COLO829 (cell line): Measurements from ENCODE around the gene CCDC92.
"Not testable (repeated sequence)": the region's sequence is repeated elsewhere in the genome, so short reads cannot be mapped to it uniquely, and the experiment has no call there.

ENCODE experiments used
- DNase-seq: peaks from one replicate; pipeline ENCODE4 v3.0.0; 2012; ENCODE audit warnings: low spot score

The CCDC92 gene

DNA sequence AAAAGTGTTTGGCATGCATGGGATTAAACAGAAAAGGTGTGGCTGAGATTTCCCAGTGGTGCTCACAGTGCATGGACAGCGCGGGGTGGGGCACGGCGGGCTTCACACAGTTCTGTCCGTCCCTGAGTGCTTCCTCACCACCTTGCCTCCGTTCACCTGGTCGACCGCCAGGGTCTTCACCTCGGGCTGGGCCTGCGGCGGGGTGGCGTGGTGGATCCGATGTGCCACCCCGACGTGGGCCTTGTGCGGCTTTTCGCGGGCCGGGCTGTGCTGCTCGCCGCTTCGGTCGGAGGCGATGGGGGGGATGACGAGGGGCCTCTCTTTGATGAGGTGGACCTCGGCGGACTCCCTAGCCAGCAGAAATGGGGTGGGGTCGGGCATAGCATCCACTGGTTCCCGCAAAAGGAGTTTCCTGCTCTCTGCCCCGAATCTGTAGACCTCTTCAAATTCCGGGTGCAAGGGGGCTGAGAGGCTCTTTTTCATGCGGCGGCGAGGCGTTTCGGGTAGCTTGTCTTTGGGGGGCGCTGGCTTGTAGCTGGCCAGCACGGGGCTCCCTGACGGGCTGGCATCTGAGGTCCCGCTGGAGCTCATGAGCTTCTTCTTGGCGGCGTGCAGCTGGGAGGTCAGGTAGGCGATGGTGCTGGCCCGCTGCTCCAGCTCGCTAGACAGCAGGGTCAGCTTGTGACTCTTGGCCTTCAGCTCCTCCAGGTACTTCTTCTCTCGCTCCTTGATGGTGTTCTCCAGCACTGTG lies 35.5 kb downstream of the CCDC92 start:
- DNase-seq, result no peak

DNA sequence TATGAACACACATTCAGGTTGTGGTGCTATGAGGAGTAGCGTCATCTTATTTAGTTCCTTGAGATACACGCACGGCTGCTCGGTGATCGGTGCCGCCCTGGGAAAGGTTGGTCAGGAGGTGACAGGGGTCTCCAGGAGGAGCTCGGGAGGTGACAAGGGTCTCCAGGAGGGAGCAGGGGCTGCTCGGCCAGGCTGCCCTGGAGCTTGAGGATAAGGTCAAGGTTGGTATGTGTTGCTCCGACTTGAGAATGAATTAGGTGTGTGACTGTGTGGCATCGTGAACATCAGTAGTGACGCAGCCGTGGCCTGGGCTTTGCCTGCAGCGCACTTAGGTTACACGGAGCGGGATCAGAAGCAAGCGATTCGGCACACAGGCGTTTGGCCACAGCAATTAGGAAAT lies 36.2 kb downstream of the CCDC92 start:
- DNase-seq, result no peak

DNA sequence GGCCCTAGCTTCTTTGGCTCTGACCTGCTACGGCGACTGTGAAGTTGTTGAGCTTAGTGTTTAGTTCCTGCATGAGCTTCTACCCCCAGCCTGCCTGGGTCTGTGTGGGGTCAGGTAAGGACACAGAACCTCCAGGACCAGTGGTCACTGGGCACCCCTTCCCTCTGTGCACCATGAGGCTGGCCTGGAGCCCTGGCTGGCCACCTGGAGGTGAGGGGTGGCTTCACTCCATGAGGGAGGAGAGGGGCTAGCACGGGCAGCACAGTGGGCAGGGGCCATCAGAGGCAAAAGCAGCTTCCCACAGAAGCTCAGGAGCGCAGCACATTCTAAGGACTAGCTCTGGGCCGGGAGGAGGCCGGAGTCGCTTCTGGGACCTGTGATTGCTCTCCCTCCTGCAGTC lies 36.7 kb downstream of the CCDC92 start:
- no peak for DNase-seq

DNA sequence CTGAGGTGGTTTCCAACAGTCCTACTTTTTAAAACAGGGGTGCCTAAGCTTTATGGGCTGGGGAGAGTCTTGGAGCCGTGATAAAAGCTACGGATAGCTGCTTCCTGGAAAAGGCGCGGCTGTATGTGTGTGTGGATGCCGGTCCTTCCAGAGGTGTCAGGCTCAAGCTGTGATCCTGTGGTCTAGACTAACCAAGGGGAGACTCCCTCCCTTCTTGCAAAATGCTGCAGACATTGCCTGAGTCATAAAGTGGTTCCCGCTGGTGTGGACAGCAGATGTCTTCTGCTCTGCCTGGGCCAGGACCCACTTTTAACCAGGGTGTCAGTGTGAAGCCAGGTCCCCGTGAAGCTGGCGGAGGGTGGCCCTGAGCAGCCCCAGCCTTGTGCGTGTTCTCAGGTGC lies 37.8 kb downstream of the CCDC92 start:
- no peak for DNase-seq

DNA sequence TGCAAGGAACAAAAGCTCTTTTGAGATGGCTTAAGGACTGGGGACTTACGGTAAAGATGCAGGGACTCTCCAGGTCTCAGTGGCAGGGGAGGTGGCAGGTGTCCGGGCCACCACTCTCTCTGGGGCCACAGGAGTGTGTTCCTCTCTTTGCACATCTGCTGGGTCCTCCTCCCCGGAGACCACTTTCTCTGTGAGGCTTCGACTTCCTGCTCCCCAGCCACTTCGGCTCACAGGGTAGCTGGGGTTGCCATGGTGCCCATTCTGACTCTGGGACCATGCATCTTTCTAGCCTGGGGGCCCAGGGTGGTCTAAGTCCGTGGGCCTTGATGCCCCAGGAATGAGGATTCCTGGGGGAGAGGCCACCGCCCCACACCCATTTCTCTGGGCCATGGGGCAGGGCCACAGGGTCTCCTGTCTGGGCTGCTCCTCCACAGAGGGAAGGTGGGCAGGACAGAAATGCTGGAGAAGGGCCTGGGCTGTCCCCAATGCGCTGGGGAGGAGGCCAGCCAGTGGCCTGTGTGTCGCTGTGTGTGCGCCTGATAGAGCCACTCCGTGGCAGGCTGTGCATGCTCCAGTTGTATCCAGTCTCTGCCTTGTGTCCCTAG lies 38.5 kb downstream of the CCDC92 start:
- DNase-seq, result no peak

DNA sequence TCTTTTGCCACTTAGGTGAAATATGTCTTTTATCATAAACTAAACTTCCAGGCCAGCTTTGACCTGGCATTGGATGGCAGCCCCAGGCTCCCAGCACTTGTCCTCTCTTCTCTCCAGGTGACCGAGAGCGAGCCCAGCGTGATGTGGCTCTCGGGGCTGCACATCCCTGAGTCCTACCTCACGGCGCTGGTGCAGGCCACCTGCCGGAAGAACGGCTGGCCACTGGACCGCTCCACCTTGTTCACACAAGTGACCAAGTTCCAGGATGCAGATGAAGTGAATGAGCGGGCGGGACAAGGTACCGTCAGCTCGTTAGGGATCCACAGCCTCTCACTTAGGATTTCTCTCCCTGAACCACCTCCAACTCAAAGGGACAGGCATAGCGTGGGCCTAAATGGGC lies 39.4 kb downstream of the CCDC92 start:
- DNase-seq, result no peak

DNA sequence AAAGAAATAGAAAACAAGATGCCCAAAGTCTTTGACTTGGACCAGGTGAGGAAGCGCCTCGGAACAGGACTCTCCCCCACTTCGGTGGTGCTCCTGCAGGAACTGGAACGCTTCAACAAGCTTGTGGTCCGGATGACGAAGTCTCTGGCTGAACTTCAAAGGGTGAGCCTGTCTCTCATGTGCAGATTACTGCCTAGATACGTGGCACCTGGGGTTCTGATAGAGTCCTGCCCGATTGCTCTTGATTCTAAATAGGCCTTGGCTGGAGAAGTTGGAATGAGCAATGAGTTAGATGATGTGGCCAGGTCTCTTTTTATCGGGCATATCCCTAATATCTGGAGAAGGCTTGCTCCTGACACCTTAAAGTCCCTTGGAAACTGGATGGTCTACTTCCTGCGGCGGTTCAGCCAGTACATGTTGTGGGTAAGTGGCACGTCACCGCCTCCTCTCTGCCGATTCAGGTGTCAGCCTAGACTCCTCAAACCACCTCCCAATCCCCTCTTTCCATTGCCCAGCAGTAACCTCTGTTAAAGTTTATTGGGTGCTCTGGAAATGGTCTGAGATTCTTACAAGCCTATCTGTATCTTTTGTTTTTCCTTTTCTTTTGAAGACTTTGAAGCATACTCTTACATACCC lies 40.8 kb downstream of the CCDC92 start:
- no peak for DNase-seq

DNA sequence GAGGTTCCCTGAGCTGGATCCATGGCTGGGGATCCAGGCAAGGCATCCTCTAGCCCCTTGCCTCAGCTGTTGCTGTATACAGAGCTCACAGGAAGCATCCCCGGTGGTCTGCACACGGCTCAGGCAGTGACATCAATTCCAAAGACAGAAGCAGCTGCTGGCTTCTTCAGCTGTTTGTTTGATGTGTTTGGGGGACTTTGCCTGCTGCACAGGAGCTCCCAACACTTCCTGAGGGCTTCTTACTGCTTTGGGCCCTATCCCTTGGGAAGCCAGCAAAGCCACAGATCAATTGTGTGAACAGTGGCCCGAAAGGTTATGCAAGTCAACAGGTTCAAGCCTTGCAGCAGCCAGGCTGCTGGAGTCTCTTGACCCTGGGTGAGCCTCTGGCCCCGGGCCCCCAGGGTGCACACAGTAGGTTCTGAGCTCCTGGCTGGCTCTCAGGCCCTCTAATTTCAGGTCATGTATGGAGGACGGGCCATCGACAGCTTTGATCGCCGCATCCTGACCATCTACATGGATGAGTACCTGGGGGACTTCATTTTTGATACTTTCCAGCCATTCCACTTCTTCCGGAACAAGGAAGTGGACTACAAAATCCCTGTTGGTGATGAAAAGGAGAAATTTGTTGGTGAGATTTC lies 42.6 kb downstream of the CCDC92 start:
- no peak for DNase-seq

DNA sequence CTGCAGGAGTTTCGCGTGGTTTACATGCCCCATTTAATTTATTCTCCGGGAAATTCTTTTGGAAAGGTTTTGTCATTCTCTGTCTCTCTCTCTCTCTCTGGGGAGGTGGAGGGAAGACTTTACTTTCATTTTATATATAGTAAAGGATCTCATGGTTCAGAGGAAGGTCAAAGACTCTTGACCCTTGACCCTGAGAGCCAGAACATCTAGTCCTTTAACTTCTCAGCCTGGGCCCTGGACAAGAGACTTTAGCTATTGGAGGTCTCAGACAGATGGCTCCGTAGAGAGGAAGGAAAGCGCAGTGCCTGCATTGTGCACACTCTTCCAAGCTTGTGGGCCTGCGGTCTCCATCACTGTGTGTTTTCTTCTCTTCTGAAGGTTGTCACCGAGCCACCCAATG lies 43.7 kb downstream of the CCDC92 start:
- DNase-seq, result no peak

DNA sequence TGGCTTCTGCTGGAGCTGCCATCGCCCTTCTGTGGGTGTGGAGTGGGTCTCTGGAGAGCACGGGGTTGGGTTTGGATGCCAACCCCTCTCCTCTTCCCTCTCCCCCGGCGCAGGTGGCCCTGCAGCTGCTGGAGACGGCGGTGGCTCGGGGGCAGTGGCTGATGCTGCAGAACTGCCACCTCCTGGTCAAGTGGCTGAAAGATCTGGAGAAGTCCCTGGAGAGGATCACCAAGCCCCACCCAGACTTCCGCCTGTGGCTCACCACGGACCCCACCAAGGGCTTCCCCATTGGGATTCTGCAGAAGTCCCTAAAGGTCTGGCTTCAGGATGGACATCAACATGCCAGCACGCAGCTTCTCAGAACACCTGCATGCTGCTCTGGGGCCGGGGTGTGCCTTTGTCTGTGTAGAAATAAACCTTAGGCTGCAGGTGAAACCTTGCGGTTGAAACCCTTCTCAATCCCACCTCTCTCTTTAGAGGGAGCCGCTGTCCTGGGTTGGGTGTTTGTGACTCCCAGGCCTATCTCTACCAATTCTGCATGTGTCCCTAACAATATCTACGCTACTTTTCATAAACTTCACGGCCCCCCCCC lies 44.3 kb downstream of the CCDC92 start:
- no peak for DNase-seq

DNA sequence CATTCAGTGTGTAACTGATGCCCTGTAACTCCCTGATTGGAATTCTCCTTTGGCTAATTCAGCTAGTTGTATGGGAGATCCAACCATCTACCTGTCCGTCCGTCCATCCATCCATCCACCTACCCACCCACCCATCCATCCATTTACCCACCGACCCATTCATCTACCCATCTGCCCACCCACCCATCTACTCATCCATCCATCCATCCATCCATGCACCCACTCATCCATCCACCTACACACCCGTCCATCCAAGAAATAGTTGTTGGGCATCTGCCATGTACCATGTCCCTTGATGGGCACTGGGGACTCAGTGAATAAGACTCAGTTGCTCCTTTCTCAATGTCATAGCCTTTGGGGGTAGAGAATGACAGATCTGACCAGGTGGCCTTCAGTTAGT lies 48.1 kb downstream of the CCDC92 start:
- no peak for DNase-seq

DNA sequence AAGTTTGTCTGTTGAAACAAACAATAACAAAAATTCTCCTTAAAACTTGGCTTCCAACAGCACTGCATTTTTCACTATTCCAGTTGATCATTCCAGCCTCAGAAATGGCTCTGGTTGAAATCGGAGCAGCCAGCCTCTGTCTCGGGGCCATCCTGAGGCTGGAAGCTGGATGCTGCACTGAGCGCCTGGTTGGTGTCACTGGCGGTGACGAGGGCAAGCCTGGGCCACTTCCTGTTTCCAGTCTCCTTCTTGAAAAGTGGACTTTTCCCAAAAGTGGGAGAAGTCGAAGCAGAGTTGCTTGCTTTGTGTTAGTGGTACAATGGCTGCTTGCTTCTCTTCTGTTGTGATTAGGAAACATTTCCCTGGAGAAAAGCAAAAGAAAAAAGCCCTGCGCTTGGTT lies 48.7 kb downstream of the CCDC92 start:
- DNase-seq, result no peak

DNA sequence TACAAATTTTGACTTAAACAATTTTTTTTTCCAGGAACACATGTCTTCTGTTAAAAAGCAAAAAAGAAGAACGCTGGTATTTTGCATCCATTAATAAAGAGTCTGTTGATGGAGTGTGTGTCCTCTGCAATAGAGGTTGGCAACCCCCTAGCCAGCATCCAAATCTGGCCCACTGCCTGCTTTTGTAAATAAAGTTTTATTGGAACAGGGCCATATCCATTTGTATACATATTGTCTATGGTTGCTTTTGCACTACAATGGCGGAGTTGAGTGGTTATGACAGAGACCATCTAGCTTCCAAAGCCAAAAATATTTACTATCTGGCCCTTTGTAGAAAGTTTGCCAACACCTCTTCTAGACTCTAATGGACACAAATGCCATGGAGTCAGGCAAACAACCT lies 49.6 kb downstream of the CCDC92 start:
- no peak for DNase-seq

DNA sequence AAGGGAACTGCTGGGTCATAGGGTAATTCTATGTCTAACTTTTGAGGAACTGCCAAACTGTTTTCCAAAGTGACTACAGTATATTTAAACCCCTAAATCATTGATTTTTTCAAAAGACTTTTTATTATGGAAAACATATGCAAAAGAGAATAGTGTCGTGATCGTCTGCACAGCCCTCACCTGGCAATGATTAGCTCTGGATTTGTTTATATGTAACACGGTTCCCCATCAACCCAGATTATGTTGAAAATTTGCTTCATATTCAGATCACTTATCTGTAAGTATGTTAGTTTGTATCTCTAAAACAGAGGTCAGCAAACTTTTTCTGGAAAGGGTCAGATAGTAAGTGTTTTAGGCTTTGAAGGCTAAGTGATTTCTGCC lies 52.7 kb downstream of the CCDC92 start:
- no peak for DNase-seq

DNA sequence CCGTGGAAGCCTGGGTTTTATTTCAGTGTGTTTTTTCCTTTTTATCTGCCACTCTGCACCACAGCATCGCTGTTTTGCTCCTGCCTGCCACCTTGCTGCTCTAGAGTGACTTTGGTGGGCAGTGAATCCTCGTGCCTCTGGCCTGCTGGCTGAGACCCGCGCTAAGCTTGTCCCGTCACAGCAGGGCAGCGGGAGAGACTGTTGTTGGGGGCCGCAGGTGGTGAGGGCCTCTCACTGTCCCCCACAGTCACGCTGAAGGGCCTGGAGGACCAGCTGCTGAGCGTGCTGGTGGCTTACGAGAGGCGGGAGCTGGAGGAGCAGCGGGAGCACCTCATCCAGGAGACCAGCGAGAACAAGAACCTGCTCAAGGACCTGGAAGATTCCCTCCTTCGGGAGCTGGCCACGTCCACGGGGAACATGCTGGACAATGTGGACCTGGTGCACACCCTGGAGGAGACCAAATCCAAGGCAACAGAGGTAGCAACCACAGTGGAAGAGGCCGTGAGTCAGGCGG lies 55.2 kb downstream of the CCDC92 start:
- DNase-seq, result no peak

DNA sequence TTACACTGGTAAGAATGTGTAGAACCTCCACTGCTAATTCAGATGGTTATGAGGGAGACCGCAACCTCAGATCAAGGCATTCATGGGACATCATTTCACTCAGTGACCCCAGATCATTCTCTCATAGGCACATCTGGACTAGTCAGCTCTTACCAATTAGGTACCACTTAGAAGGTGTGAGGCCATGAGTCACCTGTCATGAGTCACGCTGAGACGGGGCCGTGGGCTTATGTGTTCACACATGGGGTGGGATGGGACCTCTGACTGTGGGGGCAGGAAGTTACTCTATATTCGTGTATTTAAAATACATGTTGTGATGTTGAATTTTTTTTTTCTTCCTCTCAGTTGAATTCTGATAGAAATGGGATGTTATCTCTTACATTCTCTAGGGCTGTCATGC lies 55.9 kb downstream of the CCDC92 start:
- DNase-seq, result no peak

DNA sequence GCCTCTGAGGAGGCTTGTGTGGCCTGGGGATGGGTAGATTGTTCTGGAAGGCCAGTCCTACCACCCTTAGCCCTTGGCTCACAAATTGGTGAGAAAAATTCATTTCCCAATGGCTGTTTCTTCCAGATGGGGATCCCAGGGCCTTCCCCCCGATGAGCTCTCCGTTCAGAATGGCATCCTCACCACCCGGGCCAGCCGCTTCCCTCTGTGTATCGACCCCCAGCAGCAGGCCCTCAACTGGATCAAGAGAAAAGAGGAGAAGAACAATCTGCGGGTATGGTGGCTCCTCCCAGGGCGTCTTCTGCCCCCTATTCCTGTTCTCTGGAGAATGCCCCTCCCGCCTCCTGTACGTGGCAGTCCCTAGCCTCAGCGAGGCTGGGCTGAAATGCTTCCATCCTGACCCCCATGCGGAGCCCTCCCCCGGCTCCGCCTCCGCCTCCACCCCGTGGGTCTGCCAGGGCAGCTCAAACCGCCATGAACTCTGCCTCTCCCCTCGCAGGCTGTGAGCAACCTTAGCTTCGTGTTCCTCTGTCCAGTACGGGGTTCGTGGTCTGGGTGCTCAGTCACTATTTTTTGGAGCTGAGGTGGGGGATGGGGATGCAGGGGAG lies 57.8 kb downstream of the CCDC92 start:
- no peak for DNase-seq

DNA sequence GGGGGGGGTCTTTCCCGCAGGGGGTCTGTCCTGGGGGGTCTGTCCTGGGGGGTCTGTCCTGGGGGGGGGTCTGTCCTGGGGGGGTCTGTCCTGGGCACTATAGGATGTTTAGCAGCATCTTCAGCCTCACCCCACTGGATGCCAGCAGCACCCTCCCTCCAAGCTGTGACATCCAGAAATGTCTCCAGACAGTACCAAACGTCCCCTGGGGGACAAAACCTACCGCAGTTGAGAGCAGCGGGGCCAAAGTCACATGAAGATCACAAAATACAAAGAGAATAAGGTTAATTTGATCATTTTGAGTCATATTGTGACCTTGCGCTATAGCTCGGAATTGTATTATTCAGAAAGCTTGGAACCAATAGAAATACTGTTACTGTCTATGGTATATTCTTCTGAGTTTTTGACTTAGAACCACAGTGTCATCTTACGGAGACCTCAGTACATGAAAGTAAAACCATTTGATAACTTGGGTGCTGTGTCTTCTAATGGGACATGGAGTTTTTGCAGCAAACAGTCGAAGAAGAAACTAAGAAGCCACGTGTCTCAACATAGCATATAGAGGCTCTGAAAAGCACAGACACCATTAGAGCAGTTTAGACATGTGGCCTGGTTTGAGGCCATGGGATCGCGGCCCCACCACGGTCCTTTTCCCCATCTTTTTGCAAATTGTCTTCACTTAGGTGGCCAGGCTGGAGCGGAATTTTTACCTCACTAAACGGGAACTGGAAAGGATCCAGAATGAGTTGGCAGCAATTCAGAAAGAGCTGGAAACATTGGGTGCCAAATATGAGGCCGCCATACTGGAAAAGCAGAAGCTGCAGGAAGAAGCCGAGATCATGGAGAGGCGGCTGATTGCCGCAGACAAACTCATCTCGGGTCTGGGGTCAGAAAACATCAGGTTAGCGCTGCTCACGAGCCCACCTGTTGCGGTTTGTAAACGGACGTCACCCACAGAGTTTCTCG lies 59.9 kb downstream of the CCDC92 start:
- no peak for DNase-seq

DNA sequence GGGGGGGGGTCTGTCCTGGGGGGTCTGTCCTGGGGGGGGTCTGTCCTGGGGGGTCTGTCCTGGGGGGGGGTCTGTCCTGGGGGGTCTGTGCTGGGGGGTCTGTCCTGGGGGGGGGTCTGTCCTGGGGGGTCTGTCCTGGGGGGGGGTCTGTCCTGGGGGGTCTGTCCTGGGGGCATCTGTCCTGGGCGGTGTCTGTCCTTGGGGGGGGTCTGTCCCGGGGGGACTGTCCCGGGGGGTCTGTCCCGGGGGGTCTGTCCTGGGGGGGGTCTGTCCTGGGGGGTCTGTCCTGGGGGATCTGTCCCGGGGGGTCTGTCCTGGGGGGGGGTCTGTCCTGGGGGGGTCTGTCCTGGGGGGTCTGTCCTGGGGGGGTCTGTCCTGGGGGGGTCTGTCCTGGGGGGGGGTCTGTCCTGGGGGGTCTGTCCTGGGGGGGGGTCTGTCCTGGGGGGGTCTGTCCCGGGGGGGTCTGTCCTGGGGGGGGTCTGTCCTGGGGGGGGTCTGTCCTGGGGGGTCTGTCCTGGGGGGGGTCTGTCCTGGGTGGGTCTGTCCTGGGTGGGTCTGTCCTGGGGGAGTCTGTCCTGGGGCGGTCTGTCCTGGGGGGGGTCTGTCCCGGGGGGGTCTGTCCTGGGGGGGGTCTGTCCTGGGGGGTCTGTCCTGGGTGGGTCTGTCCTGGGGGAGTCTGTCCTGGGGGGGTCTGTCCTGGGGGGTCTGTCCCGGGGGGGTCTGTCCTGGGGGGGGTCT lies 60.8 kb downstream of the CCDC92 start:
- not testable (repeated sequence) for DNase-seq

DNA sequence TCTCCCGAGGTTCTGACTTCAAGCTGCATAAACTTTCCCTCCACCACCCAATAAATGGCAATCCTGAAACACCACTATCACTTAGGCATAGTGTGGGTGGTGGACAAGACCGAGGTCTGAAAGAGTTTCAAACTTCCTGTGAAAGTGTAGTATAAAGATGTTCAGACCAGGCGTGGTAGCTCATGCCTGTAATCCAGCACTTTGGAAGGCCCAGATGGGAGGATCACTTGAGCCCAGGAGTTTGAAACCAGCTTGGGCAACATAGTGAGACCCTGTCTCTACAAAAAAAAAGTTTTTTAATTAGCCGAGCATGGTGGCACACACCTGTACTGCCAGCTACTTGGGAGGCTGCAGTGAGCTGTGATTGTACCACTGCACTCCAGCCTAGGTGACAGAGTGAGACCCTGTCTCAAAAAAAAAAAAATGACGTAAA lies 61.9 kb downstream of the CCDC92 start:
- no peak for DNase-seq
